Adrenal gland (tissue), 12 donors: ENCODE measurements around the gene SYNPO. TPM values are rescaled to one million over a fixed set of nuclear protein-coding genes. Genes with fewer than 3 reads are reported as not detected.

Experiments
- DNase-seq, 7 donors: peaks; one replicate each; pipeline ENCODE4 v3.0.0-alpha.2; 2019 to 2020
- H3K27ac ChIP-seq, 5 donors: fragments of 200-600 bp; sonication (generic) in 4 of 5; 1 replicate in 3 of 5; 2 replicates in 2 of 5; pipeline versions ENCODE4 v1.5.1 to v1.8.0; 2016 to 2020; ENCODE audit warnings: mild to moderate bottlenecking in 1 of 5
- H3K27me3 ChIP-seq: fragments of 200-600 bp; 2 replicates; pipeline ENCODE4 v1.8.0; 2021
- H3K36me3 ChIP-seq, 2 donors: fragments of 200-600 bp; replicated peaks in 1 of 2; 1 replicate in 1 of 2; 2 replicates in 1 of 2; pipeline versions ENCODE4 v1.5.1 to v1.8.0; 2018 to 2022
- H3K4me1 ChIP-seq, 2 donors: fragments of 200-600 bp; replicated peaks in 1 of 2; 1 replicate in 1 of 2; 2 replicates in 1 of 2; pipeline versions ENCODE4 v1.5.1 to v1.8.0; 2018 to 2021
- H3K4me3 ChIP-seq, 4 donors: fragments of 200-600 bp; sonication (generic) in 3 of 4; one replicate each; pipeline ENCODE4 v1.5.1; 2016 to 2018
- H3K9me3 ChIP-seq, 3 donors: fragments of 200-600 bp; sonication (generic) in 1 of 3; replicated peaks in 1 of 3; 1 replicate in 2 of 3; 2 replicates in 1 of 3; pipeline versions ENCODE4 v1.5.1 to v1.8.0; 2016 to 2021
- POLR2A ChIP-seq, 2 donors: fragments of 450-650 bp; IDR thresholded peaks; one replicate each; pipeline ENCODE4 v1.6.1; 2017; ENCODE audit warnings: antibody characterized with exemption in 2 of 2, mild to moderate bottlenecking in 2 of 2, moderate library complexity in 1 of 2
- WGBS, 4 donors: extraction: QIAGEN DNeasy Blood & Tissue Kit in 2 of 4; methylation state at CpG; one replicate each; pipeline versions ENCODE4 v1.1.5 to v1.1.7; 2013 to 2017; 5-methylcytosine and 5-hydroxymethylcytosine counted together
- intact Hi-C, 2 donors: fragments of 100-400 bp; cut with DNase I; formaldehyde crosslinking; loops; one replicate each; pipeline versions ENCODE4 v1.14.1 to v1.15.0; 2022 to 2023
- polyA plus RNA-seq, 3 donors: library from polyadenylated mRNA; stranded (reverse); fragments of 200-250 nt in 2 of 3; fragments of 350-450 nt in 1 of 3; fragmentation: Illumina TruSeq in 1 of 3; extraction: RNeasy Lipid Tissue Mini Kit (QIAGEN cat#74804) in 1 of 3; gene quantifications; one replicate each; pipeline ENCODE4 v1.2.3, GENCODE V29; 2013 to 2014
- total RNA-seq, 9 donors: library from RNA; depleted of rRNA in 4 of 9; stranded (reverse); fragments of >200 nt in 4 of 9; fragments of 120-200 nt in 1 of 9; fragmentation: NEBNext Ultra II Directional in 1 of 9; extraction: Animal tissue kit (Norgen Biotek cat#: 25700) in 1 of 9; gene quantifications; one replicate each; pipeline versions ENCODE4 v1.1.0 to v1.2.4, GENCODE V29; 2013 to 2023
- TF ChIP-seq, protein P1 (sequence below), 6 experiments: fragments of 450-650 bp in 4 of 6; fragments of 200-600 bp in 2 of 6; sonication (generic) in 1 of 6; IDR thresholded peaks; 1 replicate in 5 of 6; 2 replicates in 1 of 6; pipeline versions ENCODE4 v1.5.1 to v1.8.0; 2016 to 2021; ENCODE audit warnings: antibody characterized with exemption in 6 of 6, mild to moderate bottlenecking in 2 of 6, moderate library complexity in 1 of 6
- donor health status: healthy with polysubstance abuse.
- donor health status: Bipolar disorder and iron deficiency.
- donor health status: DM: yes; HTN: yes; CAD: no.
- donor health status: DM: no; HTN: no; CAD: no.
- donor health status: DM: no; HTN: no; CAD: no.
- donor health status: DM: yes; HTN: yes; CAD: no.

SYNPO gene
- total and polyA plus RNA-seq, 12 donors = 10.0 to 293 (median 104) TPM

DNA sequence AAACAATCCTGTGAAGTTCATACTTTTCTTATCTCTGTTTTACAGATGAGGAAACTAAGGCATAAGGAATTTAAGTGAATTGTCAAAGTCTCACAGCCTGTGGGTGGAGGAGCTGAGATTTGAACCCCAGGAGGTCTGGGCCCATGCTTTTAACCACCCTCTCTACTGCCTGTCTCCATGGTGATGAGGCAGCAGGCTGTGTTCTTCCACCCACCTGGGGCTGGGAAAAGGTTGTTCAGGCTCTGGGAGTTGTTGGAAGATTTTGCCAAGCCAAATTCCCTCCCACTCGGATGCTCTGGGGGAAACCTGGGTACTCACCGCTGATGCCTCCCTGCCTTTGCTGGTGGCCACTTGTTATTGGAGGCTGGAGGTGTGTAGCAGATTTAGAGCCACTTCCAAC lies 18.3 kb upstream of the SYNPO start:
- H3K27ac ChIP-seq = no peak overlapping the region
- H3K27me3 ChIP-seq = no peaks in the 10 kb centered on the region
- no peaks in the 10 kb centered on the region for H3K36me3 ChIP-seq
- no peak for TF ChIP-seq POLR2A (IDR thresholded peaks at IDR 0.05)
- TF ChIP-seq, protein P1, sequence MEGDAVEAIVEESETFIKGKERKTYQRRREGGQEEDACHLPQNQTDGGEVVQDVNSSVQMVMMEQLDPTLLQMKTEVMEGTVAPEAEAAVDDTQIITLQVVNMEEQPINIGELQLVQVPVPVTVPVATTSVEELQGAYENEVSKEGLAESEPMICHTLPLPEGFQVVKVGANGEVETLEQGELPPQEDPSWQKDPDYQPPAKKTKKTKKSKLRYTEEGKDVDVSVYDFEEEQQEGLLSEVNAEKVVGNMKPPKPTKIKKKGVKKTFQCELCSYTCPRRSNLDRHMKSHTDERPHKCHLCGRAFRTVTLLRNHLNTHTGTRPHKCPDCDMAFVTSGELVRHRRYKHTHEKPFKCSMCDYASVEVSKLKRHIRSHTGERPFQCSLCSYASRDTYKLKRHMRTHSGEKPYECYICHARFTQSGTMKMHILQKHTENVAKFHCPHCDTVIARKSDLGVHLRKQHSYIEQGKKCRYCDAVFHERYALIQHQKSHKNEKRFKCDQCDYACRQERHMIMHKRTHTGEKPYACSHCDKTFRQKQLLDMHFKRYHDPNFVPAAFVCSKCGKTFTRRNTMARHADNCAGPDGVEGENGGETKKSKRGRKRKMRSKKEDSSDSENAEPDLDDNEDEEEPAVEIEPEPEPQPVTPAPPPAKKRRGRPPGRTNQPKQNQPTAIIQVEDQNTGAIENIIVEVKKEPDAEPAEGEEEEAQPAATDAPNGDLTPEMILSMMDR (IDR thresholded peaks at IDR 0.05) = no peak
- no peak for DNase-seq
- no peaks in the 10 kb centered on the region for H3K9me3 ChIP-seq
- intact Hi-C loops = no loop called here
- WGBS, 4 donors = 57 to 89% (median 88%) methylated on average over 1 to 2 of the region's 2 CpGs; no CpG with 5 or more reads in 1 of the 4 donors
- H3K4me1 ChIP-seq = peaks cover 23 to 57% of the 10 kb centered on the region in 2 donors
- H3K4me3 ChIP-seq = no peak overlapping the region

DNA sequence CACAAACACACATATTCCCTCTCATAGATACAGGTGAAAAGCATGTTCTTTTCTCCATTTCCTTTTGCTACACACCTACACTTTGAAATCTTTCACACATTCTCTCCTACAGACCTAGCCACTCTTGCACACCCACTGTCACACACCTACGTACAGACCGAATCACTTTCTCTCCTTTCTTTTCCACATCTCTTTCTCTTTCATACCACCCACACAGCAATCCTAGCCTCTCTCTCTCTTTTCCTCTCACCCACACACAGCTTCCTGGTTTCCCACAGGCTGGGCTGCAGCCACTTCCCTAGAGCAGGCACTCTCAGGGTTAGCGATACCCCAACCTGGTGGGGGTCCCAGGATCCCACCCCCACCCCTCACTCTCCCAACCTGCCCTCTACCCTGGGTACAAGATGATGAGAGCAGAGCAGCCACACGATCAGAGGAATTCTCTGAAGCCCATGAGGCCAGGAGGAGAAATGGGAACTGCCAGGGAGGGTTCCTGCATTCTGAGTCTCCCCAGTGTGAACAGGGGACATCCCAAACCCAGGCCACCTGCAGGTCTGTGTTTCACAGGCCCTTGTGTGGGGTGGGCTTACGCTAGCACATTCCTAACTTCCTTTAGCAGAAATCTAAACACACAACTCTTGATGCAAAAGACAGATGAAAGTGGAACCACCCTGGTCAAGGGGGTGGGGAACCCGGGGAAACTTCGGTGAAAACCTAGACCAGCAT lies 17.1 kb upstream of the SYNPO start:
- TF ChIP-seq, protein P1 (IDR thresholded peaks at IDR 0.05) = no peak
- TF ChIP-seq POLR2A (IDR thresholded peaks at IDR 0.05) = no peak
- peak overlapping the region in 2 of 5 donors; percentile 30 to 97 for H3K27ac ChIP-seq
- no peaks in the 10 kb centered on the region for H3K9me3 ChIP-seq
- no peaks in the 10 kb centered on the region for H3K36me3 ChIP-seq
- DNase-seq = peak in 1 of 7 donors; percentile 12
- peaks cover 33 to 55% of the 10 kb centered on the region in 2 donors for H3K4me1 ChIP-seq
- no peaks in the 10 kb centered on the region for H3K27me3 ChIP-seq
- H3K4me3 ChIP-seq = no peak overlapping the region
- intact Hi-C loops = no loop called here
- whole genome bisulfite sequencing, 4 donors = 54 to 77% (median 66%) methylated on average over 6 to 7 of the region's 7 CpGs

DNA sequence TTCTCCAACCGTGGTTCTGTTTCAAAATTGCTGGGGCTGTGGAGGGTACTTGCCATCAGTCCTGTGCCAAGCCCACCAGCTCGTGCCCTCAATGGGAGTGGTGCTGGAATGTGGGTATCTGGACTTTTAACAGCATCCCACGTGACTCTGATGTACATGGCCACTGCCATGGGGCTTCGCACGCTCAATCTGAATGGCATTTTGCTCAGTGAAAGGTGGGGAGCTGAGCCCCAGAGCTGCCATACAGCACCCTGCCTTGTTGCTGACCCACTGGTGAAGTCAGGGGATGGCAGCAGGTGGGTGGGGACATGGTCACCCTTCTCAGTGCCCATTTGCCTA lies 16.6 kb upstream of the SYNPO start:
- Histone ChIP-seq H3K27me3 (no peaks in the 10 kb centered on the region), H3K27ac (peak overlapping the region in 3 of 5 donors; percentile 90 to 97 (median 92)), H3K9me3 (no peaks in the 10 kb centered on the region), H3K36me3 (no peaks in the 10 kb centered on the region), H3K4me3 (peak overlapping the region in 1 of 4 donors; percentile 97), H3K4me1 (peaks cover 34 to 55% of the 10 kb centered on the region in 2 donors)
- TF ChIP-seq, protein P1 (IDR thresholded peaks at IDR 0.05) = no peak
- TF ChIP-seq POLR2A (IDR thresholded peaks at IDR 0.05) = no peak
- intact Hi-C loops = no loop called here
- WGBS, 4 donors = 74 to 84% (median 79%) methylated on average over 5 of the region's 5 CpGs; no CpG with 5 or more reads in 1 of the 4 donors
- no peak for DNase-seq

DNA sequence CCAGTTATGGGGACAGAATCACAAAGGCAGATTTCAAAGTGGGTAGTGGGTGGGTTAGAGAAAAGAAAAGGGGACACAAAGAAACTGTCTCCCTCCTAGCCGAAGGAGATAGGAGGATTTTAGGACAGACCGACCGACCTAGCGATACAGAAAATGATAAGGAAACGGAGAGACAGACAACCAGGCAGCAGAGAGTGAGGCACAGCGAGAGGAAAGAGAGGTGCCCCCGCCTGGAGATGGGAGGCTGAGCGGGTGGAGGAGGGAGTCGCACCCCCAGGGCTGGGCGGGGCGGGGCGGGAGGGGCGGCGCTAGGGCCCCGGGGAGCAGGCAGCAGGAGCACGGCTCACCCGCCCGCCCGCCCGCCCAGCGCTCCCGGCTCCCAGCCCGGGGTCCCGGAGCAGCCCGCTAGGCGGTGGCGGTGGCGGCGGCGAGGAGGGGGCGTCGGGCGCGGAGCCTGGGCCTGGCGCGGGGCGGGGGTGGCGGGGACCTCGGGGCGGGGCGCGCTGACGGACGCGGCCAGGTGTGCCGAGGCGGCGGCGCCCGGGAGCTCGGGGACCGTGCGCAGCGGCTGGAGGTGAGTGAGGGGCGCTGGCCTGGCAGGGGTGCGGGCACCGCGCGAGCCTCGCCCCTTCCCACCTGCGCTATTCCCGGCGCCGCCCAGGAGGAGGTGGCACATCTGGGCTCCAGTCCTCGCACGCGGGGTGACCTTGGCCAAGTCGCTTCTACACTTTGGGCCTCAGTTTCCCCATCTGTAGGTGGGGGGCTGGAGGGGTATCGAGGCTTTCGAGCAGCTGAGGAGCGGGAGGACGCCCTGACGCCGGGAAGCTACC lies 15.9 kb upstream of the SYNPO start:
- 3 to 17% (median 7%) methylated on average over 6 to 74 of the region's 74 CpGs for WGBS, 4 donors
- H3K27ac ChIP-seq = peak overlapping the region; percentile 27 to 97 (median 90)
- H3K36me3 ChIP-seq = no peaks in the 10 kb centered on the region
- TF ChIP-seq, protein P1 (IDR thresholded peaks at IDR 0.05) = peak in 2 of 6 experiments; percentile 5 to 14
- peak in 1 of 2 donors; percentile 19 for TF ChIP-seq POLR2A (IDR thresholded peaks at IDR 0.05)
- intact Hi-C loops = no loop called here
- no peaks in the 10 kb centered on the region for H3K27me3 ChIP-seq
- peaks cover 34 to 56% of the 10 kb centered on the region in 2 donors for H3K4me1 ChIP-seq
- no peaks in the 10 kb centered on the region for H3K9me3 ChIP-seq
- DNase-seq = peak in 4 of 7 donors; percentile 52 to 63 (median 54)
- peak overlapping the region; percentile 91 to 97 (median 94) for H3K4me3 ChIP-seq
